K562 treated with DMSO at 1 percent for 24 hours (cell line): ENCODE results near the gene MAP3K19. TPM values are rescaled to one million over a fixed set of nuclear protein-coding genes. Genes with fewer than 3 reads are reported as not detected.

Experiments
- total RNA-seq: library from RNA; unstranded; fragments of 300-600 nt; gene quantifications from 2 replicates; pipeline ENCODE4 v1.2.3, GENCODE V29; 2022; ENCODE audit warnings: low read depth; ENCODE audit not compliant: insufficient read depth

Gene MAP3K19
- not detected in 2 replicates for total RNA-seq

GRCh38 chr2:135047300-135047699 lies at the start of gene MAP3K19:
TSS of gene MAP3K19 (minus strand) at chr2:135047447. CDS start at chr2:135024647, 22,800 bp downstream.

GRCh38 chr2:135052042-135052876 lies 5.0 kb upstream of the MAP3K19 start, which contains the start of gene RAB3GAP1:
TSS of gene RAB3GAP1 (plus strand) at chr2:135052292. CDS start at chr2:135052308, 16 bp downstream.

GRCh38 chr2:134918526-134919340 lies 128.5 kb downstream of the MAP3K19 start, which contains the start of gene CCNT2:
TSS of gene CCNT2 (plus strand) at chr2:134918822. CDS start at chr2:134918855, 33 bp downstream.

Other genes starting within 250 kb of the MAP3K19 start
- not detected in 2 replicates for gene ACMSD, start 208.8 kb downstream of the MAP3K19 start, total RNA-seq
- 8.7 and 11.3 TPM in 2 replicates for gene CCNT2, start 128.6 kb downstream of the MAP3K19 start, total RNA-seq
- 32.6 and 33.9 TPM in 2 replicates for gene RAB3GAP1, start 4.8 kb upstream of the MAP3K19 start, total RNA-seq